Esophagus squamous epithelium (tissue), 4 donors: ENCODE results near the gene EBP.

Source experiments
- CTCF ChIP-seq, 6 experiments: fragments of 450-650 bp in 4 of 6; fragments of 200-600 bp in 2 of 6; sonication (generic) in 2 of 6; IDR thresholded peaks; one replicate each; pipeline ENCODE4 v1.5.1; 2016 to 2019; ENCODE audit warnings: antibody characterized with exemption in 6 of 6, mild to moderate bottlenecking in 4 of 6, moderate library complexity in 4 of 6
- POLR2A ChIP-seq, 4 donors: fragments of 450-650 bp; IDR thresholded peaks; one replicate each; pipeline ENCODE4 v1.6.1; 2017; ENCODE audit warnings: antibody characterized with exemption in 4 of 4, mild to moderate bottlenecking in 4 of 4, moderate library complexity in 3 of 4

GRCh38 chrX:48540480-48540879 is 18.9 kb downstream of the EBP start:
- TF ChIP-seq CTCF (IDR thresholded peaks at IDR 0.05) (no peak), POLR2A (IDR thresholded peaks at IDR 0.05) (no peak)
